SH-SY5Y (cell line): ENCODE results near the gene AIFM1.

Source experiments
- GATA2 ChIP-seq: IDR thresholded peaks from 2 replicates; pipeline ENCODE4 v1.6.1; 2011; ENCODE audit warnings: mild to moderate bottlenecking, low read depth, low read length
- GATA3 ChIP-seq: IDR thresholded peaks from 2 replicates; pipeline ENCODE4 v1.6.1; 2011; ENCODE audit warnings: low read depth, mild to moderate bottlenecking, low read length, moderate library complexity

DNA sequence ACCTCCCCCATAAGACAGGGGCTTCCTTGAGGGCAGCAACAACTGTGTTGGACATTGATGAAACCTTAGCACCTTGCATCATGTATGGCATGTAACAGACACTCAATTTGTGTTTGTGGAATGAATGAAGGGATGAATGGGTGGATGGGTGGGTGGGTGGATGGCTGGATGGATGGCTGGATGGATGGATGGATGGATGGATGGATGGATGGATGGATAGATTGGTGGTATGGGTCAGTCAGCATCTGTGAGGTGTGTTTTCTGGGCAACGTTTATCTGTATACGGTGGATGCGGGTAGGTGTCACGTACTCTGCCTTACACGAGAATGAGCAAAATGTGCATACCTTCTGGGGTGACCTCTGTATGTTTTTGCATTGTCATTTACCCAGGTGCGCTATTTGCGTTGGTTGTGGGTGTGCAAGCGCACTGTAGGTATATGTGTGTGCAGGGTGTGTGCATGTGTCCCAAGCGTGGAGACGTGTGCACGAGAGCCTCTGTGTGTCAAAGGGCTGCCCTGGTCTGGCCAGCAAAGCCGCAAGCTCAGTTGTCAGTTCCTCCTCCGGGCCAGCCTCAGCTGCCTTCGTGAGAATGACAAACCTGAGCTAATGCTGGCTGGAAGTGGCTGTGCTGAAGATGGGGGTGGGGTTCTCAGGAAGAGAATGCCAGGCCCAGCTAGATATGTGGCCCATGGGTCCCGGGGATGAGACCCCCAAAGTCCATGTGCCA, 81.8 kb downstream of the AIFM1 start:
- TF ChIP-seq GATA3 (no peak), GATA2 (no peak)
